AML-193 (cell line): Measurements from ENCODE around the gene CCNK.

Experiments
- DNase-seq, 2 experiments: peaks; one replicate each; lab custom pipeline; 2025; lab: John Stamatoyannopoulos, UW

CCNK gene

DNA sequence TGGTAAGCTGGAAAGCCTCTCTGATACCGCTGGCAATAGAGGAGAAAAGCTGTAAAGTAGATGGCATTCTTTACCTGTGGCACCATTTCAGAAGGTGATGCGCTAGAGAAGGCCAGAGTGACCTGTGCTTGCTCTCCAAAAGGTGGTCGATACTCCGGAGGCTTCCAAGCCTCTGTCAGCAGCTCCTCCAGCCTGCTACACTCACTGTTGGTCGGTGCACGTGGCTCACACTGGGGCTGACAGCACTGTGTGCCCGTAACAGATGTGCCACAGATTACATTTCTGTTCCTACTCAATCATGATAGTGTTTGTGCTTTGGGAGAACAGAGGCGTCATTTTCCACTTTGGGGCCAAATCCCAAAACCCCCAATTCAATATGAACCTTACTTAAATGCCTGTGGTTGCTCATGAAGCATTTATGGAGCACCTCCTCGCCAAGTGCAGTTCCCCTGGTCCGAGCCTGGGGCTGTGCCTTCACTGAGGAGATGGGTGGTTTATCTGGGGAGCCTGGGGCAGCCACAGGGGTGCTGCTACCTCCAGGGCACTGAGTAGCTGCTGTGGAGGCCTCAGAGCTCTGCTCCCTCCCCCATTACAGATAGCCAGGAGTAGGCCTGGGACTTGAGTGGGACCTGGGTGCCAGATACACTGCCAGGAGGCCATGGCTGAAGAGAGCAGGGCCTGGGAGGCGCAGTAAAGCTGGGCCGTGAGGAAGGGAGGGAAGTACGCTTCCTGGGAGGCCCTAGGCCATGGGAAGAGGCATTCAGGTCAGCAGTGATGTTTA lies 26.8 kb downstream of the CCNK start:
- no peak for DNase-seq

DNA sequence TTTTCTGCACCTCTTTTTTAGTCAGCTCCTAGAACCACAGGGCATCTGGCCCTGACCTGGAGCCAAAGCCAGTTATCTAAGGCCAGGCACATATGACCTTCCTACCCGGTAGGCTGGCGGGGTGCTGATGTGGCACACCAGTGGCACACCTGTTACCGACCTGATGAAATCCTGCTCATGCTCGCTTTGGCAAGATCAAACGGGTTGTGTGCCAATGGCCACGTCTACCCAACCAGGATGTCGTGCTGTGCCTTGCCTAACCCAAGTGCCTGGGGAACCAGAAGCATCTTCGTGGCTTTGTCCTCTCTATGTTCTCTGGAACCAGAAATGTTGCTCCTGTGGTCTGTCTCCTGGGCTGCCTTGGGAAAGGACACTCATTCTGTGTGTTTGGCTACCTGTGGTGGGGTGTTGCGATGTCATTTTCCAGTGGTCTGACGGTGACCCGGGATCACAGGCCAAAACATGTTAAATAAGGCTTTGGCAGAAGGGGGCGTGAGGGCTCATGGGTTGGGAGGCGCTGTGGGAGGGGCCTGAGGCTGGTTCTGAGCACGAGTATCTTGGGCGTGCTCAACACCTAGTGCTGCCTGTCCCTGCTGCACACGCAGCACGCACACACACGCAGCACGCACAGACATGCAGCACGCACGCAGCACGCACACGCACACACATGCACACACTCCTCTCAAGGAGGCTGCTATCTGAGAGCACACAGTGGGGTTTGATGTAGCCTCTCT lies 27.9 kb downstream of the CCNK start:
- DNase-seq, result no peak

DNA sequence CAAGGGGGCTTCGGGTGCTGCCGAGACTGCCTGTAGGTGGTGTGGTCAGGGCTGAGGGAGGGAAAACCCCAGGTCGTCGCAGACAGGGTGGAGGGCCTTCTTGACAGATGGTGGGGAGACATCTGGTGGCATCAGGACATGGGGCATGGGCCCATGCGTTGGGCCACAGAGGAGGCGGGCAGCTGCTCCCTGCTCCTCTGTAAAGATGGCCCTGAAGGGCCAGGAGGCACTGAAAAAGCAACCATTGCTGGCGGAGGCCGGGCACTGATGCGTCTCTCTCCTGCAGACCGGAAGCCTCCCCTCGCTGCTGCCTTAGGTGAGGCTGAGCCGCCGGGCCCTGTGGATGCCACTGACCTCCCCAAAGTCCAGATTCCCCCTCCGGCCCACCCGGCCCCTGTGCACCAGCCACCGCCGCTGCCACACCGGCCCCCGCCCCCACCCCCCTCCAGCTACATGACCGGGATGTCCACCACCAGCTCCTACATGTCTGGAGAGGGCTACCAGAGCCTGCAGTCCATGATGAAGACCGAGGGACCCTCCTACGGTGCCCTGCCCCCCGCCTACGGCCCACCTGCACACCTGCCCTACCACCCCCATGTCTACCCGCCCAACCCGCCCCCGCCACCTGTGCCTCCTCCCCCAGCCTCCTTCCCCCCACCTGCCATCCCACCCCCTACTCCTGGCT lies 28.8 kb downstream of the CCNK start:
- no peak for DNase-seq

GRCh38 chr14:99510556-99511139 lies 29.4 kb downstream of the CCNK start:
- DNase-seq, result no peak

- no peak for DNase-seq
Measured at GRCh38 chr14:99511421-99512109, 30.4 kb downstream of the CCNK start.

- DNase-seq, result no peak
Measured at GRCh38 chr14:99512110-99512449, 30.9 kb downstream of the CCNK start.

DNA sequence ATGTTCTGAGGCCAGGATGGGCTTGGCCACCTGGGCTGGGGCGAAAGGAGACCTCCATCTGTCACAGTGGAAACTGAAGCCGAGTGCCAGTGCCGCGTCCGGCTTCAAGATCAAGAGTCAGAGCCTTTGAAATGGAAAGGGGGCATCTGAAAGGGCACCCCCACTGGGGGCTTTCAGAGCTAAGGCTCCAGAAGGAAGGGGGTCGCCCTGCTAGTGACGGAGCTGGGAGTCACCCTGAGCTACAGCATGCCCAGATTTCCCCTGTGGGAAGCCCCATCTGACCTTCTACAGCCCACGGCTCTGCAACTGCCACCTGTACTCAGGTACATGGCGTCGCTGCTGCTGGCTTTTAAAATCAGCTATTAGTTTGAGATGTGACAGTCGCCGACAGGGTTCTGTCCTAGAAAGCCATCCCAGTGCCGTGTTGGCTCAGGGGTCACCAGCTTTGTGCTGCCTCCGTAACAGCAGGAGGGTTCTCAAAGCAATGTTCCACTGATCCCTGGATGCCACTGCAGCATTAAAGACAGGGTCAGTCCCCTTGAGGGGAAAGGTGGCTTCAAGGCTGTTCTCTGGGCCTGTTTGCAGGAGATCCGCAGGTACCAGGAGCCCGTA lies 31.5 kb downstream of the CCNK start:
- no peak for DNase-seq

- DNase-seq, result no peak
Measured at GRCh38 chr14:99513183-99513694, 32.0 kb downstream of the CCNK start.

DNA sequence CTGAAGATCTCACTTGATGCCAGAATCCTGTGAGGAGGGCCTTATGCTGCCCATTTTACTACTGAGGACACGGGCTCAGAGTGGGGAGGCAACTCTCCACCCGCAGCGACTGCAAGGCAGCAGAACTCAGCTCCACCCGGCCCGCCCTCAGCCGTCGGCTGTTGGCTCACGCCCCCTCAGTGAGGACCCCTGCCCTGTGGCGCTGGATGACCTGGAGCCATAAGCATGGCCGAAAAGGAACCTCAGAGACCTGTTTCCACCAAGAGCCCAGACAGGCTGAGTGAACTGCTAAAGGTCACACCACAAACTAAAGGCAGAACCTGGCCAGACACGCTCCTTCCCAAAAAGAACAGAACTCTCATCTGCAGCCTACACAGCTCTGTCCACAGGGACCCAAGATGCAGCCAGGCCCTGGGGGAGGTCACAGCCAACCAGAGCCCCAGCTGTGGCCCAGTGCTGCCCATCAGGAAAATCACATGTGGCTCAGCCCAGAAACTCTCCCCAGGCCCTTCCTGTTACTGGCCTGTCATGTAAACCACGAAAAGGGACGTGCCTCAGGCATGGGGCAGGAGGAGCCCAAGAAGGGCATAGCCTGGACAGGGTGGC lies 32.8 kb downstream of the CCNK start:
- DNase-seq, result peak; percentile 17 to 19

GRCh38 chr14:99514552-99515300 lies 33.5 kb downstream of the CCNK start:
- DNase-seq, result no peak

DNA sequence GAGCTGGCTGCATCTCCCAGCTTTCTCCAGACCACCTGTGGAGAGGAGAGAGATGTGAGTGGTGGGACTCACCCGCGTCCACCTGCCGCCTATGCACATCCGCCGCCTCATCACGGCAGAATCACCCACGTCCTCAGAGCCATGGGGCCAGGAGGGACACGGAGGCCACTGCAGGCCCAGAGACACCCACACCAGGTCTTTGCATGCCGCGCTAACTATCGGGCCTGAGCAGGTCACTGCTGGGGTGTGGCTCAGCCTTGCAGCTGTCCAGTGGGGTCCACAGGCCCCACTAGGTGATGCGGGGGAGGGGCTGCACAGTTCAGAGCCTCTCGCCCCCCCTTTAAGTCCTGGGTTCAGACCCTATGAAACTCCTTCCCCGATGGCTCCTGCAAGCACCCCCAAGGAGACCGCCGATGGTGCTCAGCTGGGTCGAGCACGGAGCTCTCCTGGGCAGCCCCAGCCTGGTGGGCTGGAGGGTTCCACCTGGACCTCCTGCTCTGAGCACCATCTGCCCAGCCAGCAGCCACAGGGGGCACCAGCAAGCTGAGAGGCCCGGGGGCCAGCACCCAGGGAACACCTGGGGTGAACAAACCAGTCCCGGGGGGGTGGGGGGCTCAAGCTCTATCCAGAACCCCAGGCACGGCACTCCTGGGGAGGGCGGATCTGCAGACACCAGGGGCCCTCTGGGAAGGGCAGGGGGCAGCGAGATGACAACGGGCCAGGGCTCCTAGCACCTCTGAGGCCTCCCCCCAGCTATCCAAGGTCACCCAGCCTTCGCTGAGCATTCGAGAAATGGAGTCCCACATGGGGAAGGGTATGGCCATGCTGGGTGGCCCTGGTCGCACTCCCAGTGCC lies 34.3 kb downstream of the CCNK start:
- DNase-seq, result no peak

- no peak for DNase-seq
Measured at GRCh38 chr14:99516156-99516870, 35.1 kb downstream of the CCNK start.

- DNase-seq, result no peak
Measured at GRCh38 chr14:99516871-99517642, 35.8 kb downstream of the CCNK start.

GRCh38 chr14:99517643-99518381 lies 36.6 kb downstream of the CCNK start:
- no peak for DNase-seq

DNA sequence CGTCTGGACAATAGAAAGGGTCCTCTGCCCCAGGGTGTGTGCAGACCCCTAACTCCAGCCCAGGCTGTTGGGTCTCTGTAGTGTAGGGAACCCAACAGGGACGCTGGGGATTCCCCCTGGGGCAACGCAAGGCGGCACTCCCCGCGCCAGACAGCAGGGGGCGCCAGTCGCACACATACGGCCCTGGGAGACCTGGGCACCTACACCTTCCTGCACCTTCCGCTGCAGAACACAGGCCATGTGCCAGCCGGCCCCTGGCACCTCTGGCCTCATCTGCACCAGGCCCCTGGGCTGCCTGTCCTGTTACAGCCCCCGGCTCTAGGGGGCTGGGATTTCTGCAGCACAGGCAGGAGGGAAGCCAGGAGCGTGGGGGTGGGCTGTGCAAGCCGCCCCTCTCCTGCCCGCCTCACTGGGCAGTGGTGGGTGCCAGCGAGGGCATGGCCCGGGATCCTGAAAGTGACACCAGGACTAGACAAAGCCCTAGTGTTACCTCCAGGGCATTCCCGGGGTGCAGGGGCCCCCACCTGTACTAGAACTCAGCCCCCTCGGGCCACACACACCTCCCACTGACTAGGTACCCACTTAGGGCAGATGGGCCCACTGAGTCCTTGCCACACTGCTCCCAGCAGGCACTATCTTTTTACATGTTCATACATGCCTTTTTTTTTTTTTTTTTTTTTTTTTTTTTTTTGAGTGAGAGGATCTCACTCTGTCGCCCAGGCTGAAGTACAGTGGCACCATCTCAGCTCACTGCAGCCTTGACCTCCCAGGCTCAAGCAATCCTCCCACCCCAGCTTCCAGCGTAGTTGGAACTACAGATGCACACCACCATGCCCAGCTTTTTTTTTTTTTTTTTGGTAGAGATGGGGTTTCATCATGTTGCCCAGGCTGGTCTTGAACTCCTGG lies 37.5 kb downstream of the CCNK start:
- DNase-seq, result peak; percentile 23 to 39

- DNase-seq, result no peak
Measured at GRCh38 chr14:99519347-99519881, 38.2 kb downstream of the CCNK start.
